Stimulated activated CD4-positive, alpha-beta T cell treated with anti-CD3 and anti-CD28 coated beads, TNF-alpha, amount 100 ng/mL, for 24 hours (primary cell): Measurements from ENCODE around the gene SLC25A38.

ENCODE experiments used
- DNase-seq, 3 experiments: peaks; one replicate each; pipeline ENCODE4 v3.0.0-alpha.2; 2020; ENCODE audit warnings: low read depth in 3 of 3

Gene SLC25A38

GRCh38 chr3:39433642-39434041, 50.5 kb downstream of the SLC25A38 start:
- DNase-seq = no peak

DNA sequence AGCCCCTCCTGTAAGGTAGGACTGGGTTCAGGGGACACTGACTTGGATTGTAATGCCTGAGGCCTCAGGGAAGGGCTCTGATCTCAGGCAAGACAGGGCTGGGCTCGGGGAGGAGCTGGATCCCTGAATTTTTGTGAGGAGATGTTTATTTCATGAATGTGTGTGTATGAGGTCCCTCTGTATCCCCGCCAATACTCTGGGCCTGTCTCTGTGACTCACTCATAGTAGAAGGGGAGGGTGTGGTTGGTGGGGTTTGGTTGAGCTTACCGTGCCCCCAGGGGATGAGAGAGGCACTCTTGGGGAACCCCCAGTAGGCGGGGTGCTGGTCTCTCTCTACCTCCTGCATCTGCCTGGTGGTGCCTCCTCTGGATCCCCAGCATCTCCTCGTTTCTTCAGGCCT, 51.4 kb downstream of the SLC25A38 start:
- no peak for DNase-seq

DNA sequence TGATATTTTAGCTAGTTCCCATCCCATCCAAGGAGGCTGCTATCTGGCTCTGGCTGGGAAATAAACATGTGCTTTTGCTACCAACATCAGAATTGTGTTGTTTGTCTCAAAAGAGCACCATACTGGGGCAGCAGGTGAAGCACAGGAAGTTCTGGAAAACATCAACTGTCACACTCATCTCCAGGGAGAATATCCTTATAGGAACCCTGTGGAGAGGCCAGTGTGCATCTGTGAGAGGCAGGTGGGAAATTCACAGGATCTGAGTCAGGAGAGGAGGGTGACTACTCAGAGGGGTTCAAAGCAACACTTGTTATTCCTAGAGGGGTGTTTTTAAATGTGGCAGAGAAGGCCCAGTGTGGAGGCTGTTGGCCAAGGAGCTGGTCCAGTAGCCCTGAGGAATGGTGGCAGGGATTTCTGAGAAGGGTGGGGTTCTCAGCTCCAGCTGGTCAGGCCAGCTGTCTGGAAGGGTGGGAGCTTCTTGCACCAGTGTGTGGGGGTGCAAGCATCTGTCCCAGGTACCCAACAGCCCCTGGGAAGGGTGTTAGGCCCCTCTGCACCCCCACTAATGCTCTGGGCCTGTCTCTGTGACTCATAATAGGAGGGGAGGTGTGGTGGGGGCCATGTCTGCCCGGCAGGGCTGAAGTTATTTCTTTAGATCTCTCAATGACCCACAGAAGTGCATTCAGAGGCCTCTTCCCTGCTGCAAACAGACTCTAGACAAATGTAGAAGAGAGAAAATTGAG, 52.0 kb downstream of the SLC25A38 start:
- DNase-seq = no peak

DNA sequence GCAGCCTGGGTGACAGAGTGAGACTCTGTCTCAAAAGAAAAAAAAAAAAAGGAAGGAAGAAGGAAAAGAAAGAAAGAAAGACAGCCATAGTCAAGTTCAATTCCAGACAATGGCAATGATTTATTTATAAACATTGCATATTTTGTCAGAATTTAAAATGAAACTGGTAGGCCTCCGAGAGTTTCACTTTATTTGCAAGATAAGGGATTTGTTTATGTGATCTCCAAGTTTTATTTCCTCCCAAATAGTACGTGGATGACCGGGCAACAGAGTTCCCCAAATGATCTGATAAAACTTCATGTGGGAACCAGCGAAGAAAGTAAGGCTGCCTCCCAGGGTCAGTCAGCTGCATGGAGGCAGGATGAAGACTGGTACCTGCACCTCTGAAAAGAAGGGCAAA, 55.7 kb downstream of the SLC25A38 start:
- DNase-seq = no peak

DNA sequence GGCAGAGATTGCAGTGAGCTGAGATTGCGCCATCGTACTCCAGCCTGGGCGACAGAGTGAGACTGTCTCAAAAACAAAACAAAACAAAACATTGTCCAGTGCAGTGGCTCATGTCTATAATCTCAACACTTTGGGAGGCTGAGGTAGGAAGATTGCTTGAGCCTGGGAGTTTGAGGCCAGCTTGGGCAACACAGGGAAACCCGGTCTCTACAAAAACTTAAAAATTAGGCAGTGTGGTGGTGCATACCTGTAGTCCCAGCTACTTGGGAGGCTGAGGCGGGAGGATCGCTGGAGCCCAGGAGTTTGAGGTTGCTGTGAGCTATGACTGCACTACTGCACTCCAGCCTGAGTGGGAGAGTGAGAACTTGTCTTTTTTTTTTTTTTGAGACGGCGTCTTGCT, 57.1 kb downstream of the SLC25A38 start:
- DNase-seq = no peak

DNA sequence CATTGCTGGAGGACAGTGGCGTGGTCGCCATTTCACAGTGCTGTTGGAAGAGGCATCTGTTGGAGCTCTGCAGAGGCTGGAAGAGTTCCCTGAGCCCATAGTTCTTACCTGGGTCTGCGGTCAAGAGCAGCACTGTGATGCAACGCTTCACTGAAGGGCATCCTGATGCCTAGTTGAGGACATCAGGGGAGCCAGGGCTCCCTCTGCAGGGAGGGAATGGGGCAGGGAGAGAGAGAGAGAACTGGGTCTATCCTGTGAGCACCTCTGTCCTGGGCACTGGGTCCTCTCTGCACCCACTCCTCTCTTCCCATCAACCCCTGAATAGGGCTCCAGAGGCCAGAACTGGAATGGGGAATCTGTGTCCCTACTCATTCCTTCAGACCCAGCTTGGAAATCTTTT, 60.4 kb downstream of the SLC25A38 start:
- DNase-seq = no peak

GRCh38 chr3:39445927-39446326, 62.8 kb downstream of the SLC25A38 start:
- no peak for DNase-seq

DNA sequence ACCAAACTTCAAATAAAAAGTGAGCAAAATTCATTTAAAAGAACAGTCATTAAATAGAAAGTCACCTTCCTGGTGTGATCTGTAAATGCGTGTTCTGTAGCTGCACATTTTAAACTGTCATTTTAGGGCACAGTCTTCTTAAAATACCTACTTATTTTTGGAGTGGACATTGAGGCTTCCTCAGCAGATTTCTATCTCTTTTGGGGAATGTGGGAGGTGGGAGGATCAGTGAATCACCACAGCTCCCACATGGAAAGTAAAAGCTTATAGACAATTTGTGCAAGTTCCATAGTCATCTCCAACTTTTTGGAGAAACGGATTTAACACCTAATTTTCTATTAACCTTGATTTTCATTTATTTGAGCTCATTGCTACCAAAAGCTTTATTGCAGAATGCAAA, 63.3 kb downstream of the SLC25A38 start:
- DNase-seq = no peak
